Cardiac fibroblast (primary cell): Measurements from ENCODE around the gene DEFB129.
A peak's percentile ranks its signal among the peaks of the same experiment; 100 is the strongest.

Source experiments
- DNase-seq, 2 donors: peaks; one replicate each; pipeline versions ENCODE4 v3.0.0 to v3.0.0-alpha.2; 2010; ENCODE audit warnings: low read depth in 2 of 2
- H3K4me3 ChIP-seq, 2 donors: replicated peaks in 1 of 2; 1 replicate in 1 of 2; 2 replicates in 1 of 2; pipeline ENCODE4 v1.5.1; 2011; ENCODE audit warnings: low read depth in 2 of 2, low read length in 2 of 2, mild to moderate bottlenecking in 2 of 2, moderate library complexity in 1 of 2
- TF ChIP-seq, protein P1 (sequence below): IDR thresholded peaks from one replicate; pipeline ENCODE4 v1.5.1; 2011; ENCODE audit warnings: low read depth, mild to moderate bottlenecking, low read length, inconsistent platforms

Gene DEFB129

DNA sequence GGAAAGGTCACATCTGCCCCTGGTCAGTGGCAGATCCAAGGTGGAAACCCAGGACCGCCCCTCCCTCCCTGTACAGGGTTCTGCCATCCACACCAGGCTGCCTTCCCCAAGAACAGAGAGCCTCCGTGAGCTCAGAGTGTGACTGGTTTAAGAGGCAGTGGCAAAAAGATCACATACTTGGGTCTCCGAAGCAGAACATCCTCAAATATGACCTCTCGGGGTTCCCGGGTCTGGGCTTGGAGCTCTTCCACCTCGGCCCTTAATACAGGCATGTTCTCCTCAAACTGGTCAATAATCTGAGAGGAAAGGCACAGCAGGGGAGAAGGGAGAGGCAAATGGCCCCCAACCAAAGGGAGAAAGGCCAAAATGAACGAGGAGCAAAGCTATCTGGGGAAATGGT is 48.7 kb downstream of the DEFB129 start:
- TF ChIP-seq, protein P1, sequence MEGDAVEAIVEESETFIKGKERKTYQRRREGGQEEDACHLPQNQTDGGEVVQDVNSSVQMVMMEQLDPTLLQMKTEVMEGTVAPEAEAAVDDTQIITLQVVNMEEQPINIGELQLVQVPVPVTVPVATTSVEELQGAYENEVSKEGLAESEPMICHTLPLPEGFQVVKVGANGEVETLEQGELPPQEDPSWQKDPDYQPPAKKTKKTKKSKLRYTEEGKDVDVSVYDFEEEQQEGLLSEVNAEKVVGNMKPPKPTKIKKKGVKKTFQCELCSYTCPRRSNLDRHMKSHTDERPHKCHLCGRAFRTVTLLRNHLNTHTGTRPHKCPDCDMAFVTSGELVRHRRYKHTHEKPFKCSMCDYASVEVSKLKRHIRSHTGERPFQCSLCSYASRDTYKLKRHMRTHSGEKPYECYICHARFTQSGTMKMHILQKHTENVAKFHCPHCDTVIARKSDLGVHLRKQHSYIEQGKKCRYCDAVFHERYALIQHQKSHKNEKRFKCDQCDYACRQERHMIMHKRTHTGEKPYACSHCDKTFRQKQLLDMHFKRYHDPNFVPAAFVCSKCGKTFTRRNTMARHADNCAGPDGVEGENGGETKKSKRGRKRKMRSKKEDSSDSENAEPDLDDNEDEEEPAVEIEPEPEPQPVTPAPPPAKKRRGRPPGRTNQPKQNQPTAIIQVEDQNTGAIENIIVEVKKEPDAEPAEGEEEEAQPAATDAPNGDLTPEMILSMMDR, result no peak

DNA sequence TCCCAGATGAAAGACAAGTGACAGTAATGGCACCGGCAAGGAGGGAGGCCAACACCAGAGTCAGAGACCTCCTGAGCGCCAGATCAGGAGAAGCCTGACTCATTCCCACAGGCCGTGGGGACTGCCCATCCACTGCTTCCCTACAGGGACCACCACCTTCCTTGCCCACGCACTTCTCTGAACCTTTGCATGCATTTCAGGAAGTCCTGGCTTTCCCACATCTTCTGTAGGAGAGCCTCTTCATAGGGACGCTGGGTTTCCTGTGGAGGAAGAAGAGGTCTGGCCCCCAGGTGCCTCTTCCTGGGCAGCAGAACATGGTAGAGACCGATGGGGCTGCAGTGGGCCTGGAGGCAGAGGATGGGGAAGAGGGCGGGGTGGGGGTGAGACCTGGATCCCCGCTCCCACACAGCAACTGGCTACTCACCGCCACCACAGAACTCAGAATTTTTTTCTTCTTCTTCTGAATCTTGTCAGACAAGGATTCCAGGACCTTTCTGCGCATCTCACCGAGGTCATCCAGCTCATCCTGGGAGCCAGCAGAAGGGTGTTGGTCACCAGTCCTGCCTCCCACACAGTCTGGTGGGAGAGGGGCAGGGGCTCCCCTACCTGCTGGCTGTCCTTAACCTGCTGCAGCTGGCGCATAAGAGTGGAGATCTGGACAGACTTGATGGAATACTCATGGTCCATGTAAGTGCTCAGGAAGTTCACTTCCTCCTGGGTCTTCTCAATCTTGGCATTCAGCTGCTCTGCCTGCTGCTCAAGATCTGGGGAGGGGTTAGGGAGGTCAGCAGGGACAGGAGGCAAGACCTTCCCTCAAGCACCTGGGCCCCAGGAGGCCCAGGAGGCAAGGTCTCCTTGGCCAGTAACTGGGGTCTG is 49.8 kb downstream of the DEFB129 start:
- H3K4me3 ChIP-seq, result no peak overlapping the region
- DNase-seq, result no peak
- TF ChIP-seq, protein P1, result no peak

More for the DNA sequence above, 48.7 kb downstream of the DEFB129 start:
- H3K4me3 ChIP-seq, result no peak overlapping the region
- DNase-seq, result no peak

DNA sequence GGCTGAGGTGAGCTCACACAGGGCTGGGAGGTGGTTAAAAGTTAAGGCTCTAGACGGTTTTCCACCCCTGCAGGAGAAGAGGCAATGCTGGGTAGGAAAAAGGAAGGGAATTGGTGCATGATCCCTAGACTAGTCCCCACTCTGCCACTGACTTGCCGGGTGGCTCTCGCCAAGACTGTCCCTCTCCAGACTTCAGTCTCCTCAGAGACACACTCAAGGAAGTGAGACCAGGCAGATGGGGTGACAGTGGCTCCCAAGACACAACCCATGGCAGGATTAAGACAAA is 50.4 kb downstream of the DEFB129 start:
- TF ChIP-seq, protein P1, result no peak
- DNase-seq, result no peak
- H3K4me3 ChIP-seq, result no peak overlapping the region

DNA sequence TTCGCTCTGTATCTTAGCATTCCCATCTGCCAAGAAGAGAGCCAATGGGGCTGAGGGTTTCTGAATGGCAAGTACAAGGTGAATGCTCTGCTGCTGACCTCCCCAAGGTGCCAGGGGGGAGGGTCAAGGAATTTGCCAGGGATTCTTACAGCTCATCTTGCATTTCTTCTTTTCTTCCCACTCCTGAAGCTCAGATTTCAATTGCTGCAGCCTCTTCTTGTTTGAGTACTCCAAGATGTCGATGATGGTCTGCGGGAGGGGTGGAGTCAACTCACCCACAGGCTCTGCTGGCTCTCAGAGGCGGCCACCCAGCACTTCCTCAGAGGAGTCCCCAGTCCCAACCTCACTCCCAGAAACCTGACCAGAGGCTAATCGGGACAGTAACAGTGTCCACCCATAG is 51.1 kb downstream of the DEFB129 start:
- no peak overlapping the region for H3K4me3 ChIP-seq
- DNase-seq, result no peak
- TF ChIP-seq, protein P1, result no peak

DNA sequence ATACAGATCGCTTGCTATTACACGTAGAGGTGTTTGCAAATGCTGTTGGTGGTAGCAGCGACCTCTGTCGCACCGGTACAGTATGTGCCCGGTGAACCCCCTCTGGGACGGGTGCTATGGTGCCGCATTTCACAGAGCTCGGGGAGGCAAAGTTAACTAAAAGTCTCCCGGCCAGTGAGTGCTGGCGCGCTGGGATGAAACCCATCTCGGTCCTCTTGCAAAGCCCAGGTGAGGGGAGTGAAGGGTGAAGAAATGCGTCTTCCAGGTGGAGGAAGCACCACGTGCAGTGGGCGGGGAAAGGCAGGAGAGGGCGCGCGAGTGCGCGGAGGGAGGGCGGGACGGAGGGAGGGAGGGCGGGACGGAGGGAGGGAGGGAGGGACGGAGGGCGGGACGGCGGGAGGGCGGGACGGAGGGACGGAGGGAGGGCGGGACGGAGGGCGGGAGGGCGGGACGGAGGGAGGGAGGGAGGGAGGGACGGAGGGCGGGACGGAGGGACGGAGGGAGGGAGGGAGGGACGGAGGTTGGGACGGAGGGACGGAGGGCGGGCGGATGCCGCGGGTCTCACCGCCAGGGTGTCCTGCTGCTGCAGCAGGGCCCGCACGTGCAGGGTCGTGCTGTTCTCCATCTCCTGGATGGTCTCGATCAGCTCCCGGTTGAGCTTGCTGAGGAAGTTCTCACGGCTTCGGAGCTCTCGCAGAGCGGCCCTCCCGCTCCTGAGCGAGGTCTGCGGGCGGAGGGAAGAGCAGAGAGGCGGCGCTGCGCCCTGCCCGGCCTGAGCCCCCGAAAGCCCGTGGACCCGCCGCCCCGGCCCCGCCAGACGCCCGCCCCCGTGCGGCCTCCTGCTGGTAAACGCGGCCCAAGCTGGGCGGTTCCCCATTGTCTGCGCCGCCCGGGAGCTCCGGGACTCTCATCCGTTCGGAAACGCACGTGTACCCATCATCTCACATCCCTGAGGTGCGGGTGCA is 51.8 kb downstream of the DEFB129 start:
- peak overlapping the region in 1 of 2 donors; percentile 26 for H3K4me3 ChIP-seq
- TF ChIP-seq, protein P1, result peak; percentile 5
- DNase-seq, result no peak
